ENCODE measurements around the gene RGS14. TPM values are rescaled to one million over a fixed set of nuclear protein-coding genes. Genes with fewer than 3 reads are reported as not detected.
"Not testable (repeated sequence)": the region's sequence is repeated elsewhere in the genome, so short reads cannot be mapped to it uniquely, and the experiment has no call there.

Gene RGS14
- total RNA-seq, 1 experiment from 2014 or later: 12.3 TPM

- in situ Hi-C loops (cut with HindIII; ENCODE audit: low pct_unique_long_range_greater_than_20kb, low sequenced_read_pairs): no loop called here
- peak; percentile 75 for DNase-seq (ENCODE audit: low read depth, low spot score)
Observed at GRCh38 chr5:177403792-177404640, 46.3 kb downstream of the RGS14 start.

- in situ Hi-C loops (cut with HindIII; ENCODE audit: low pct_unique_long_range_greater_than_20kb, low sequenced_read_pairs): no loop called here
- no peak for DNase-seq (ENCODE audit: low read depth, low spot score)
Observed at GRCh38 chr5:177404641-177405179, 47.0 kb downstream of the RGS14 start.

DNA sequence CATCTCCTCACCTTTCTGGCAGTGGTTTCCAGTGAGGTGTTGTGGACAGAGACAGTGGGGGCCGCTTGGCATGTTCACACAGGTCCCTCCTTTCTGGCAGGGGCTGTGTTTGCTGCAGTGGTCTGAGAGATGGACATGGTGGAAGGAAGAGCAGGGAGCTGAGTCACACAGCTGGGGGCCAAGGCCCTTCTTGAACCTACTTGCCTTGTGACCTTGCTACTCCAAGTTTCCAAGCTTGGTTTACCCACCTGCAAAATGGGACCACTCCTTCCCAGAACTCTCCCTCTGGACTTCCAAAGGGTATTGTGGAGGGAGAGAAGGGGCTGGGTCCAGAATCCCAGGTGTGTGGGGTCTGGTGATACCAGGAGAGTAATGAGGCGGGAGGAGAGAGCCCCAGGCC is 47.6 kb downstream of the RGS14 start:
- in situ Hi-C loops (cut with HindIII; ENCODE audit: low pct_unique_long_range_greater_than_20kb, low sequenced_read_pairs): no loop called here
- DNase-seq (ENCODE audit: low read depth, low spot score): no peak

GRCh38 chr5:177405805-177406204 is 48.1 kb downstream of the RGS14 start:
- no peak for DNase-seq (ENCODE audit: low read depth, low spot score)
- in situ Hi-C loops (cut with HindIII; ENCODE audit: low pct_unique_long_range_greater_than_20kb, low sequenced_read_pairs): no loop called here

DNA sequence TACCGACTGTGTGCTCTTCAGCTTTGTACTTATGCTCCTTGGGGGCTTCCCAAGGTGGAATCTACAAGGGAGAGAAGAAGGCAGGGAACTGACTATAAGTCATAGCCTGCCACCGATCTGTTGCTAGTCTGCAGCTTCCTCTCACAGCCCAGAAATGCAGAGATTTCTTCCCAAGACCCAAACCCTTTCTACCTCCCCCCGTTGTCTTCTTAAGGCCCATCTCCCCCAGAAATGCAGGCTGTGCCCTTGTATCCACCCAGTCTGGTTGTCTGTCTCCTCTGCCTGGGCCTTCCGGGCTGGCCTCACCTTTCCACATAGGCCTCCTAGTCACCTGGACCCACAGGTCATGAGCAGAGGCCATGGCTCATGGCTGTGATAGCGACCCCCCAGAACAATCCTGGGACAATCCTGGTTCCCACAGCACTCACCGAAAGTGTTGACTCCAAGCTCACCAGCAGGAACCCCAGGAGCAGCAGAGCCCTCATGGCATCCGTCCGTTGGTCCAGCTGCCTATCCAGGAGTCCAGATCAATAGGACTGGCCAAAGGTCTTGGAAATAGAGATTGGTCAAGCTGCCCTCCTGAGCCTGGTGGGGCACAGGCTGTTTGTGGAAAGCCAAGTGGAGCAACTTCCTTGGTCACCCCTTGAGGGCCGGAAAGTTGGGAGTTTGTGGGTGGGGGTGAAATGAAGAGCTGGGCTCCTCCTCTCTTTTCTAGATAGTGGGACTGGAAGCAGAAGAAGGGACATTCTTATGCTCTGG is 51.5 kb downstream of the RGS14 start, which contains the start of gene F12:
F12 (minus strand) TSS at position 522 of the 759 bp plus-strand sequence; CDS start at position 485, 37 bp downstream.
- no peak for DNase-seq (ENCODE audit: low read depth, low spot score)
- in situ Hi-C loops (cut with HindIII; ENCODE audit: low pct_unique_long_range_greater_than_20kb, low sequenced_read_pairs): no loop called here

DNA sequence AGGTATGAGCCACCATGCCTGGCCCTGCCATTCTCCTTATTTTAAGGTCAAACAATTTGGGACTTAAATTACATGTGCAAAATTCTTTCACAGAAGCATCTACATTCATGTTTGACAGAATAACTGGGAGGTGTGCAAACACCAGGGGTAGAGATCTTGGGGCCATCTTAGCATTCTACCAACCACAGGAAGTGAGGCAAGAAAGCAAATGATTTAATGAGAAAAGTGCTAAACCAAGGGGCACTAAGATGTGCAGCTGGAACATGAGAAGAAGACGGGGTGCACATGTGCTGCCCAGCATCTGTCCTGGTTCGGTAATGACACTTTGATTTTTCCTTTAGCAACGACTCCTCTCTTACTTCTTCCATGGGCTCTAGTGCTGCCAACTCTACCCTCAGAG is 52.9 kb downstream of the RGS14 start:
- in situ Hi-C loops (cut with HindIII; ENCODE audit: low pct_unique_long_range_greater_than_20kb, low sequenced_read_pairs): no loop called here
- DNase-seq (ENCODE audit: low read depth, low spot score): no peak

DNA sequence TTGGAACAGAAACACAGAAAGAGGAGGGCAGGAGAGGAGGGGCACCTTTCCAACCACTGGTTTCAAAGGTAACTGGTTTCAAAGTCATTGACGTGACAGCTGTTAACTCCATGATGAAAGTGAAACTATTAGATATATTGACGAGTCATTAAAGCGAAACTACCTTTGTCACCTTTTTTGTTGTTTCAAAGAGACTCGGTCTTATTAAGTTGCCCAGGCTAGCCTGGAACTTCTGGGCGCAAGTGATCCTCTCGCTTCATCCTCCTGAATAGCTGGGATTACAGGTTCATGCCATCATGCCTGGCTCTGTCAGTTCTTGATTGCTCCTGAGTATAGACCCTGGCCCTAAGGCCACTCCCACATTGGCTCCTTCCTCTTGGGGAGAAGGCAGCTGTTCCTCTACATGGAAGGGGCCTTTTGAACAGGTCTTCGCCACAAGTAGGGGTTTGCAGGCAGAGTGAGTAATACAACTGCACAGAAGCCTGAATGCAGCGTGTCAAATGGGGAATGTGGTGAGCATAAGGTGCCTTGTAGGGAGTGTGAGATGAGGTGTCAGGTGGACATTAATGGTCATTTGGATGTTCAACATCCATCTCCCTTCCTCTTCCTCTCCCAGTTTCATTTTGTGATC is 55.0 kb downstream of the RGS14 start:
- DNase-seq (ENCODE audit: low read depth, low spot score): no peak

GRCh38 chr5:177414481-177414880 is 56.8 kb downstream of the RGS14 start:
- DNase-seq (ENCODE audit: low read depth, low spot score): no peak
- in situ Hi-C loops (cut with HindIII; ENCODE audit: low pct_unique_long_range_greater_than_20kb, low sequenced_read_pairs): no loop called here

More for the DNA sequence above, 55.0 kb downstream of the RGS14 start:
- in situ Hi-C loops (cut with HindIII; ENCODE audit: low pct_unique_long_range_greater_than_20kb, low sequenced_read_pairs): no loop called here

DNA sequence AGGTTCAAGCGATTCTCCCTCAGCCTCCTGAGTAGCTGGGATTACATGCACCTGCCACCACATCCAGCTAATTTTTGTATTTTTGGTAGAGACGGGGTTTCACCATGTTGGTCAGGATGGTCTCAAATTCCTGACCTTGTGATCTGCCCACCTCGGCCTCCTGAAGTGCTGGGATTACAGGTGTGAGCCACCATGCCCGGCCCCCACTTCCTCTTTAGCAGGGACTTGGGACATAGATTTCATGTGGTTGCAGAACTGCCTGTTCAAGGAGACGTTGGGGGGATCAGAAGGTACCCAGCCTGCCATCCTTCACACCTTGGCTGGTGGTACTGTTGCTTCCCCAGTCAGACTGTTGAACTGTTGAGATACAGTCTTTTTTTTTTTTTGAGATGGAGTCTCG is 59.4 kb downstream of the RGS14 start:
- DNase-seq (ENCODE audit: low read depth, low spot score); in situ Hi-C loops (cut with HindIII; ENCODE audit: low pct_unique_long_range_greater_than_20kb, low sequenced_read_pairs): not testable (repeated sequence)

DNA sequence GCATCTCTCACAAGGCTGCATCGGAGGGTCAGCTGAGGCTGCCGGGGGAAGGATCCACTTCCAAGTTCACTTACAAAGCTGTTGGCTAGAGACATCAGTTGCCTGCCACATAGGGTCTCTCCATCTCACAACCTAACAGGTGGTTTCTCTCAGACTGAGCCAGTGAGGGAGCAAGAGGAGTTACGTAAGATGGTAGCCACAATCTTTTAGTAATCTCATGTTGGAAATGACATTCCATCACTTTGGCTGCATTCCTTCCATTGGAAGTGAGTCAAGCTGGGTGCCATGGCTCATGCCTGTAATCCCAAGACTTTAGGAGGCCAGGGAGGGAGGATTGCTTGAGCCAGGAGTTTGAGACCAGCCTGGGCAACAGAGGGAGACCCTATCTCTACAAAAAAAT is 61.3 kb downstream of the RGS14 start:
- in situ Hi-C loops (cut with HindIII; ENCODE audit: low pct_unique_long_range_greater_than_20kb, low sequenced_read_pairs): no loop called here

GRCh38 chr5:177420472-177420871 is 62.7 kb downstream of the RGS14 start:
- in situ Hi-C loops (cut with HindIII; ENCODE audit: low pct_unique_long_range_greater_than_20kb, low sequenced_read_pairs); DNase-seq (ENCODE audit: low read depth, low spot score): not testable (repeated sequence)

More for the DNA sequence above, 61.3 kb downstream of the RGS14 start:
- DNase-seq (ENCODE audit: low read depth, low spot score): no peak

DNA sequence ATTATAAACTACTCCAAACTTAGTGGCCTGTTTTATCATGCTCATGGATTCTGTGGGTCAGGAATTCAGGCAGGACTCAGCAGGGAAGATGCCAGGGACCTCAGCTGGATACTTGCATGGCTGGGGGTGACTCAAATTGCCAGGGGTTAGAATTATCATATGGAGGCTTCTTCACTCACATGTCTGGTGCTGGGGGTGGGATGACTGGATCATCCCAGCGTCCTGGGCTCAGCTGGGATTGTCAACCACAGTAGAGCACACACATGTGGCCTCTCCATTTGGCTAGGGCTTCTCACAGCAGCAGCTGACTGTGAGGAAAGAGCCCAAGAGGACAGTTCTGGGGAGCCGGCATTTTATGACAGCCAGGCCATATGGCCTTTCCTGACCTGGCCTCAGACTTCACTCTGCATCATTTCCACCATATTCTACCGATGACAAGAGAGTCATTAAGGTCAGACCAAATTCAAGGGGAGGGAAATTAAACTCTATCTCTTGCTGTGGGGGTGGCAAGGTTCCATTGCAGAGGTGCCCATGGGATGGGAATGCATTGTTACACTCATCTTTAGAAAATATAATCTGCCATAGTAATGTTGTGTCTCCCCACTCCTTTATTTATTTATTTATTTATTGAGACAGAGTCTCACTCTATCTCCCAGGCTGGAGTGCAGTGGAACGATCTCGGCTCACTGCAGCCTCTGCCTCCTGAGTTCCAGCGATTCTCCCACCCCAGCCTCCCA is 63.5 kb downstream of the RGS14 start:
- in situ Hi-C loops (cut with HindIII; ENCODE audit: low pct_unique_long_range_greater_than_20kb, low sequenced_read_pairs): no loop called here

More for the DNA sequence above, 63.5 kb downstream of the RGS14 start:
- no peak for DNase-seq (ENCODE audit: low read depth, low spot score)

Other genes with a start within 250 kb of the RGS14 start
- gene NSD1, start 224.2 kb upstream of the RGS14 start, total RNA-seq (2014; rRNA removed; shearing (Covaris generic)): 21.9 and 23.5 TPM in 2 replicates
- gene RAB24, start 54.2 kb upstream of the RGS14 start, total RNA-seq (2014; rRNA removed; shearing (Covaris generic)): 11.0 and 14.9 TPM in 2 replicates
- gene PRELID1, start 54.1 kb upstream of the RGS14 start, total RNA-seq (2014; rRNA removed; shearing (Covaris generic)): 219 and 221 TPM in 2 replicates
- gene MXD3, start 46.0 kb upstream of the RGS14 start, total RNA-seq (2014; rRNA removed; shearing (Covaris generic)): 1.9 and 3.6 TPM in 2 replicates
- gene LMAN2, start 6.3 kb upstream of the RGS14 start, total RNA-seq (2014; rRNA removed; shearing (Covaris generic)): 273 and 299 TPM in 2 replicates
- 0.16 and 0.19 TPM in 2 replicates for gene SLC34A1, start 26.5 kb downstream of the RGS14 start, total RNA-seq (2014; rRNA removed; shearing (Covaris generic))
- not detected in 2 replicates for gene PFN3, start 42.7 kb downstream of the RGS14 start, total RNA-seq (2014; rRNA removed; shearing (Covaris generic))
- 6.0 and 8.2 TPM in 2 replicates for gene F12, start 51.6 kb downstream of the RGS14 start, total RNA-seq (2014; rRNA removed; shearing (Covaris generic))
- 18.9 and 19.4 TPM in 2 replicates for gene GRK6, start 68.8 kb downstream of the RGS14 start, total RNA-seq (2014; rRNA removed; shearing (Covaris generic))
- gene PRR7, start 88.9 kb downstream of the RGS14 start, total RNA-seq (2014; rRNA removed; shearing (Covaris generic)): 34.4 and 38.8 TPM in 2 replicates
- gene DBN1, start 115.7 kb downstream of the RGS14 start, total RNA-seq (2014; rRNA removed; shearing (Covaris generic)): 41.6 and 49.0 TPM in 2 replicates
- 15.8 and 16.8 TPM in 2 replicates for gene PDLIM7, start 139.7 kb downstream of the RGS14 start, total RNA-seq (2014; rRNA removed; shearing (Covaris generic))
- 0.98 and 2.0 TPM in 2 replicates for gene DOK3, start 151.9 kb downstream of the RGS14 start, total RNA-seq (2014; rRNA removed; shearing (Covaris generic))
- 131 and 145 TPM in 2 replicates for gene DDX41, start 159.0 kb downstream of the RGS14 start, total RNA-seq (2014; rRNA removed; shearing (Covaris generic))
- 10.0 and 11.4 TPM in 2 replicates for gene FAM193B, start 196.6 kb downstream of the RGS14 start, total RNA-seq (2014; rRNA removed; shearing (Covaris generic))
- gene TMED9, start 234.3 kb downstream of the RGS14 start, total RNA-seq (2014; rRNA removed; shearing (Covaris generic)): 74.5 and 80.1 TPM in 2 replicates
- 33.0 and 33.8 TPM in 2 replicates for gene B4GALT7, start 242.2 kb downstream of the RGS14 start, total RNA-seq (2014; rRNA removed; shearing (Covaris generic))